HCT116 (cell line): Measurements from ENCODE around the gene CDYL. TPM values are rescaled to one million over a fixed set of nuclear protein-coding genes. Genes with fewer than 3 reads are reported as not detected.
A peak's percentile ranks its signal among the peaks of the same experiment; 100 is the strongest.

Experiments
- ATAC-seq: fragments of 200-7000 bp; cut with Tn5 transposase; 2 replicates; pipeline ENCODE4 v1.9.1; 2020; ENCODE audit warnings: mild to moderate bottlenecking, moderate library complexity
- Bru-seq: library from RNA; stranded (reverse); fragments of 400-500 nt; gene quantifications from one replicate; lab custom pipeline; 2021; lab: Mats Ljungman, UMichigan
- BruChase-seq, 2 experiments: library from RNA; stranded (reverse); fragments of 400-500 nt; gene quantifications; one replicate each; lab custom pipeline; 2021; lab: Mats Ljungman, UMichigan
- BruUV-seq: library from RNA; stranded (reverse); fragments of 400-500 nt; replicated peaks from 2 replicates; lab custom pipeline; 2021; lab: Mats Ljungman, UMichigan
- CTCF ChIA-PET: fragments of 300-600 bp; sonication (Branson Sonifier 250); formaldehyde crosslinking; loops from one replicate; lab custom pipeline; 2021; ENCODE audit warnings: antibody characterized with exemption; lab: Charles Lee
- POLR2A ChIA-PET: fragments of 300-600, 350-600 bp; sonication (Branson Sonifier 250); formaldehyde crosslinking; loops from one replicate; lab custom pipeline; 2021; ENCODE audit warnings: antibody characterized with exemption; lab: Charles Lee
- RAD21 ChIA-PET, 2 experiments: fragments of 300-600 bp; sonication (Branson Sonifier 250); formaldehyde crosslinking; loops; one replicate each; lab custom pipeline; 2023; ENCODE audit warnings: low total read pairs in 2 of 2; ENCODE audit not compliant: uncharacterized antibody in 2 of 2, unreplicated experiment in 2 of 2, low non-redundant PET in 1 of 2; lab: Charles Lee
- DNase-seq: peaks from one replicate; pipeline ENCODE4 v3.0.0-alpha.2; 2010; ENCODE audit warnings: low read depth, low spot score
- H2AFZ ChIP-seq: fragments of 200-600 bp; shearing (Covaris generic), sonication (generic); 2 replicates; pipeline ENCODE4 v1.6.1; 2017; ENCODE audit warnings: low read depth, mixed run types, mixed read lengths, antibody characterized with exemption, low read length; ENCODE audit not compliant: poor library complexity, severe bottlenecking
- H3K27ac ChIP-seq: 2 replicates; pipeline ENCODE4 v1.5.1; 2012; ENCODE audit warnings: low read depth, low read length
- H3K27me3 ChIP-seq: fragments of 200-600 bp; sonication (generic); 2 replicates; pipeline ENCODE4 v1.6.1; 2016; ENCODE audit warnings: mixed run types, low read length, mixed read lengths; ENCODE audit not compliant: insufficient read depth
- H3K36me3 ChIP-seq, 2 experiments: fragments of 200-500 bp in 1 of 2; fragments of 200-600 bp in 1 of 2; sonication (Bioruptor generic) in 1 of 2; sonication (generic) in 1 of 2; 2 replicates each; pipeline versions ENCODE4 v1.5.1 to v1.6.1; 2014 to 2016; ENCODE audit warnings: low read length in 2 of 2, inconsistent platforms in 1 of 2, mixed read lengths in 1 of 2, mixed run types in 1 of 2; ENCODE audit not compliant: insufficient read depth in 2 of 2, control insufficient read depth in 1 of 2
- H3K4me1 ChIP-seq, 2 experiments: fragments of 200-600 bp in 1 of 2; sonication (generic) in 1 of 2; 2 replicates each; pipeline versions ENCODE4 v1.5.1 to v1.6.1; 2012 to 2017; ENCODE audit warnings: low read length in 2 of 2, inconsistent platforms in 1 of 2, mild to moderate bottlenecking in 1 of 2, mixed read lengths in 1 of 2, mixed run types in 1 of 2, moderate library complexity in 1 of 2; ENCODE audit not compliant: insufficient read depth in 2 of 2, control insufficient read depth in 1 of 2
- H3K4me2 ChIP-seq: fragments of 200-600 bp; sonication (generic); 2 replicates; pipeline ENCODE4 v1.6.1; 2017; ENCODE audit warnings: mixed run types, low read length, mixed read lengths
- H3K4me3 ChIP-seq, 2 experiments: fragments of 200-600 bp in 1 of 2; sonication (generic) in 1 of 2; replicated peaks in 1 of 2; 2 replicates each; pipeline ENCODE4 v1.5.1; 2011 to 2016; ENCODE audit warnings: low read length in 2 of 2, control low read depth in 1 of 2, low read depth in 1 of 2, mild to moderate bottlenecking in 1 of 2, mixed read lengths in 1 of 2, mixed run types in 1 of 2
- H3K79me2 ChIP-seq: fragments of 200-600 bp; sonication (generic); 2 replicates; pipeline ENCODE4 v1.6.1; 2017; ENCODE audit warnings: mild to moderate bottlenecking, mixed run types, low read length, moderate library complexity, mixed read lengths; ENCODE audit not compliant: insufficient read depth
- H3K9ac ChIP-seq: fragments of 200-600 bp; sonication (generic); 2 replicates; pipeline ENCODE4 v1.6.1; 2016; ENCODE audit warnings: low read length, mixed read lengths
- H3K9me2 ChIP-seq: fragments of 200-600 bp; sonication (generic), shearing (Covaris generic); 2 replicates; pipeline ENCODE4 v1.6.1; 2017; ENCODE audit warnings: mixed run types, mild to moderate bottlenecking, moderate library complexity; ENCODE audit not compliant: insufficient read depth
- H3K9me3 ChIP-seq, 2 experiments: fragments of 200-500 bp in 1 of 2; fragments of 200-600 bp in 1 of 2; sonication (Bioruptor generic) in 1 of 2; sonication (generic) in 1 of 2; 2 replicates each; pipeline ENCODE4 v1.6.1; 2014 to 2017; ENCODE audit warnings: low read length in 2 of 2, mixed read lengths in 2 of 2, inconsistent platforms in 1 of 2, low read depth in 1 of 2, mild to moderate bottlenecking in 1 of 2, mixed run types in 1 of 2, moderate library complexity in 1 of 2; ENCODE audit not compliant: control insufficient read depth in 1 of 2, insufficient read depth in 1 of 2
- H4K20me1 ChIP-seq: fragments of 200-600 bp; sonication (generic), shearing (Covaris generic); 2 replicates; pipeline ENCODE4 v1.6.1; 2017; ENCODE audit warnings: mixed run types, mild to moderate bottlenecking, moderate library complexity; ENCODE audit not compliant: insufficient read depth
- POLR2A ChIP-seq: IDR thresholded peaks from 2 replicates; pipeline ENCODE4 v1.7.0; 2011; ENCODE audit warnings: borderline replicate concordance; ENCODE audit not compliant: insufficient read depth, insufficient read length; ENCODE audit errors: extremely low read depth
- POLR2AphosphoS5 ChIP-seq: IDR thresholded peaks from 2 replicates; pipeline ENCODE4 v1.6.1; 2011; ENCODE audit warnings: mild to moderate bottlenecking, low read depth, low read length, moderate library complexity
- SP1 ChIP-seq: IDR thresholded peaks from 2 replicates; pipeline ENCODE4 v1.6.1; 2012; ENCODE audit warnings: low read depth
- SRF ChIP-seq: IDR thresholded peaks from 2 replicates; pipeline ENCODE4 v1.6.1; 2012; ENCODE audit warnings: low read depth
- YY1 ChIP-seq: IDR thresholded peaks from 2 replicates; pipeline ENCODE4 v1.6.1; 2011; ENCODE audit warnings: low read length, low read depth, moderate library complexity, mild to moderate bottlenecking; ENCODE audit not compliant: insufficient replicate concordance; ENCODE audit errors: extremely low read depth
- ZBTB33 ChIP-seq: IDR thresholded peaks from 2 replicates; pipeline ENCODE4 v1.6.1; 2011; ENCODE audit warnings: mild to moderate bottlenecking, low read length, moderate library complexity; ENCODE audit not compliant: insufficient replicate concordance; ENCODE audit errors: extremely low read depth
- intact Hi-C: fragments of 100-400 bp; cut with micrococcal nuclease; formaldehyde crosslinking; loops from 2 replicates; pipeline ENCODE4 v1.10.0; 2022
- long read RNA-seq: library from polyadenylated mRNA; unstranded; transcript quantifications from one replicate; pipeline ENCODE4 v2.0.0, GENCODE V29; 2021; ENCODE audit not compliant: unreplicated experiment
- polyA plus RNA-seq: library from polyadenylated mRNA; unstranded; fragments of >200 nt; gene quantifications from 2 replicates; pipeline ENCODE4 v1.2.1, GENCODE V29; 2012; ENCODE audit warnings: missing spikeins
- total RNA-seq: library from RNA; stranded (reverse); gene quantifications from one replicate; pipeline ENCODE4 v1.2.1, GENCODE V29; 2021; ENCODE audit not compliant: unreplicated experiment

The CDYL gene, protein sequence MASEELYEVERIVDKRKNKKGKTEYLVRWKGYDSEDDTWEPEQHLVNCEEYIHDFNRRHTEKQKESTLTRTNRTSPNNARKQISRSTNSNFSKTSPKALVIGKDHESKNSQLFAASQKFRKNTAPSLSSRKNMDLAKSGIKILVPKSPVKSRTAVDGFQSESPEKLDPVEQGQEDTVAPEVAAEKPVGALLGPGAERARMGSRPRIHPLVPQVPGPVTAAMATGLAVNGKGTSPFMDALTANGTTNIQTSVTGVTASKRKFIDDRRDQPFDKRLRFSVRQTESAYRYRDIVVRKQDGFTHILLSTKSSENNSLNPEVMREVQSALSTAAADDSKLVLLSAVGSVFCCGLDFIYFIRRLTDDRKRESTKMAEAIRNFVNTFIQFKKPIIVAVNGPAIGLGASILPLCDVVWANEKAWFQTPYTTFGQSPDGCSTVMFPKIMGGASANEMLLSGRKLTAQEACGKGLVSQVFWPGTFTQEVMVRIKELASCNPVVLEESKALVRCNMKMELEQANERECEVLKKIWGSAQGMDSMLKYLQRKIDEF
- 42.6 TPM for total RNA-seq
- polyA plus RNA-seq = 23.5 and 25.3 TPM in 2 replicates
- percentile 85 among the genes with signal in this experiment for Bru-seq, nascent RNA
- BruChase-seq, experiment 1, labeled RNA remaining after a 6-hour chase = percentile 66 among the genes with signal in this experiment
- BruChase-seq, experiment 2, labeled RNA remaining after a 2-hour chase = percentile 74 among the genes with signal in this experiment
- long read RNA-seq, transcript CDYL-207 (6 exons, 1,764 nt) = minor isoform, 6 of 98 reads
- long read RNA-seq, transcript CDYL-203 (7 exons, 2,184 nt) = major isoform, 47 of 98 reads
- long read RNA-seq, partial matches to known transcripts = 34 of 98 reads
- long read RNA-seq, other reads (novel, unspliced or antisense) = 11 of 98 reads

- Histone ChIP-seq H3K9ac (peak within 1 kb of the TSS; percentile 66), H3K4me1 (peaks cover 12 to 42% of the 10 kb centered on the region in 2 experiments; a peak in 3 of 4 replicates), H4K20me1 (peaks cover 12% of the 10 kb centered on the region; the same call in 1 of the 2 replicates), H2AFZ (peak within 1 kb of the TSS; percentile 48), H3K27me3 (no peaks in the 10 kb centered on the region), H3K9me3 (no peaks in the 10 kb centered on the region), H3K9me2 (no peaks in the 10 kb centered on the region), H3K79me2 (peaks cover 42% of the 10 kb centered on the region), H3K4me2 (peak within 1 kb of the TSS; percentile 84), H3K36me3 (no peaks in the 10 kb centered on the region), H3K27ac (peak within 1 kb of the TSS; percentile 84), H3K4me3 (peak within 1 kb of the TSS; percentile 67 to 73)
- ATAC-seq (peak; percentile 82), DNase-seq (peak; percentile 72)
- ChIA-PET POLR2A (no interaction called here), RAD21 (no interaction called here), CTCF (interaction anchor here (1.7 kb wide), 1 partner anchor 128 kb away, joined by 5 read pairs; no protein-coding TSS in a partner anchor)
- BruUV-seq = no TSS peak
- TF ChIP-seq SRF (no peak), POLR2A (no peak), YY1 (peak; percentile 56), SP1 (peak; percentile 74), POLR2AphosphoS5 (peak; percentile 67; the same call in 1 of the 2 replicates), ZBTB33 (no peak)
- intact Hi-C loops = loop anchor here (1.0 to 5.0 kb wide), 3 partner anchors 129 to 419 kb away; no protein-coding TSS in a partner anchor
These were observed at the start of gene CDYL for GRCh38 chr6:4776131-4776492. TSS of gene CDYL (plus strand) at chr6:4776404. CDS start at chr6:4776784, 380 bp downstream.
